Suprapubic skin (tissue), 4 donors: ENCODE measurements around the gene ENTREP3. TPM values are rescaled to one million over a fixed set of nuclear protein-coding genes. Genes with fewer than 3 reads are reported as not detected.
A peak's percentile ranks its signal among the peaks of the same experiment; 100 is the strongest.
"Not testable (repeated sequence)": the region's sequence is repeated elsewhere in the genome, so short reads cannot be mapped to it uniquely, and the experiment has no call there.

Experiments
- DNase-seq, 2 donors: peaks; one replicate each; pipeline ENCODE4 v3.0.0-alpha.2; 2019; ENCODE audit warnings: low spot score in 2 of 2
- H3K27ac ChIP-seq: fragments of 200-600 bp; sonication (generic); one replicate; pipeline ENCODE4 v1.5.1; 2019
- H3K27me3 ChIP-seq: fragments of 200-600 bp; sonication (generic); one replicate; pipeline ENCODE4 v1.5.1; 2019
- H3K36me3 ChIP-seq: fragments of 200-600 bp; sonication (generic); one replicate; pipeline ENCODE4 v1.5.1; 2019
- H3K4me1 ChIP-seq: fragments of 200-600 bp; sonication (generic); one replicate; pipeline ENCODE4 v1.5.1; 2019
- H3K4me3 ChIP-seq: fragments of 200-600 bp; sonication (generic); one replicate; pipeline ENCODE4 v1.5.1; 2019; ENCODE audit warnings: mild to moderate bottlenecking
- H3K9me3 ChIP-seq: fragments of 200-600 bp; sonication (generic); one replicate; pipeline ENCODE4 v1.5.1; 2019
- EP300 ChIP-seq: sonication (generic); formaldehyde crosslinking; IDR thresholded peaks from one replicate; pipeline ENCODE4 v1.6.1; 2017; ENCODE audit warnings: antibody characterized with exemption
- POLR2A ChIP-seq, 2 donors: fragments of 450-650 bp; IDR thresholded peaks; one replicate each; pipeline ENCODE4 v1.6.1; 2017; ENCODE audit warnings: antibody characterized with exemption in 2 of 2, mild to moderate bottlenecking in 2 of 2, moderate library complexity in 2 of 2
- POLR2AphosphoS5 ChIP-seq, 3 donors: sonication (generic); formaldehyde crosslinking; IDR thresholded peaks; one replicate each; pipeline ENCODE4 v1.6.1; 2017; ENCODE audit warnings: antibody characterized with exemption in 3 of 3
- WGBS: methylation state at CpG from one replicate; pipeline ENCODE4 v1.1.5; 2018; 5-methylcytosine and 5-hydroxymethylcytosine counted together
- total RNA-seq, 4 donors: library from RNA; depleted of rRNA; stranded (reverse); fragments of >200 nt; gene quantifications; one replicate each; pipeline ENCODE4 v1.1.0, GENCODE V29; 2016
- TF ChIP-seq, protein P1 (sequence below), 2 donors: fragments of 200-600 bp in 1 of 2; fragments of 450-650 bp in 1 of 2; sonication (generic) in 1 of 2; IDR thresholded peaks; one replicate each; pipeline ENCODE4 v1.5.1; 2016 to 2019; ENCODE audit warnings: antibody characterized with exemption in 2 of 2, mild to moderate bottlenecking in 1 of 2, moderate library complexity in 1 of 2

The ENTREP3 gene
- total RNA-seq, 4 donors from 2014 or later, result 23.6 to 32.1 (median 25.7) TPM

- no peaks in the 10 kb centered on the region for H3K27me3 ChIP-seq
- peaks cover 46% of the 10 kb centered on the region for H3K4me1 ChIP-seq
- H3K27ac ChIP-seq, result no peak overlapping the region
- TF ChIP-seq POLR2AphosphoS5 (IDR thresholded peaks at IDR 0.05) (no peak), EP300 (no peak), POLR2A (IDR thresholded peaks at IDR 0.05) (no peak)
- TF ChIP-seq, protein P1, sequence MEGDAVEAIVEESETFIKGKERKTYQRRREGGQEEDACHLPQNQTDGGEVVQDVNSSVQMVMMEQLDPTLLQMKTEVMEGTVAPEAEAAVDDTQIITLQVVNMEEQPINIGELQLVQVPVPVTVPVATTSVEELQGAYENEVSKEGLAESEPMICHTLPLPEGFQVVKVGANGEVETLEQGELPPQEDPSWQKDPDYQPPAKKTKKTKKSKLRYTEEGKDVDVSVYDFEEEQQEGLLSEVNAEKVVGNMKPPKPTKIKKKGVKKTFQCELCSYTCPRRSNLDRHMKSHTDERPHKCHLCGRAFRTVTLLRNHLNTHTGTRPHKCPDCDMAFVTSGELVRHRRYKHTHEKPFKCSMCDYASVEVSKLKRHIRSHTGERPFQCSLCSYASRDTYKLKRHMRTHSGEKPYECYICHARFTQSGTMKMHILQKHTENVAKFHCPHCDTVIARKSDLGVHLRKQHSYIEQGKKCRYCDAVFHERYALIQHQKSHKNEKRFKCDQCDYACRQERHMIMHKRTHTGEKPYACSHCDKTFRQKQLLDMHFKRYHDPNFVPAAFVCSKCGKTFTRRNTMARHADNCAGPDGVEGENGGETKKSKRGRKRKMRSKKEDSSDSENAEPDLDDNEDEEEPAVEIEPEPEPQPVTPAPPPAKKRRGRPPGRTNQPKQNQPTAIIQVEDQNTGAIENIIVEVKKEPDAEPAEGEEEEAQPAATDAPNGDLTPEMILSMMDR (IDR thresholded peaks at IDR 0.05), result no peak
- WGBS, result 73% methylated on average over 3 of the region's 3 CpGs
- peak overlapping the region; percentile 64 for H3K4me3 ChIP-seq
- H3K36me3 ChIP-seq, result peaks cover 10% of the 10 kb centered on the region
- H3K9me3 ChIP-seq, result no peaks in the 10 kb centered on the region
- DNase-seq, result no peak
Observed at GRCh38 chr1:155242805-155243358, 12.4 kb downstream of the ENTREP3 start.

GRCh38 chr1:155241841-155242264, 13.4 kb downstream of the ENTREP3 start:
- H3K27ac ChIP-seq, result no peak overlapping the region
- H3K4me1 ChIP-seq, result peaks cover 46% of the 10 kb centered on the region

DNA sequence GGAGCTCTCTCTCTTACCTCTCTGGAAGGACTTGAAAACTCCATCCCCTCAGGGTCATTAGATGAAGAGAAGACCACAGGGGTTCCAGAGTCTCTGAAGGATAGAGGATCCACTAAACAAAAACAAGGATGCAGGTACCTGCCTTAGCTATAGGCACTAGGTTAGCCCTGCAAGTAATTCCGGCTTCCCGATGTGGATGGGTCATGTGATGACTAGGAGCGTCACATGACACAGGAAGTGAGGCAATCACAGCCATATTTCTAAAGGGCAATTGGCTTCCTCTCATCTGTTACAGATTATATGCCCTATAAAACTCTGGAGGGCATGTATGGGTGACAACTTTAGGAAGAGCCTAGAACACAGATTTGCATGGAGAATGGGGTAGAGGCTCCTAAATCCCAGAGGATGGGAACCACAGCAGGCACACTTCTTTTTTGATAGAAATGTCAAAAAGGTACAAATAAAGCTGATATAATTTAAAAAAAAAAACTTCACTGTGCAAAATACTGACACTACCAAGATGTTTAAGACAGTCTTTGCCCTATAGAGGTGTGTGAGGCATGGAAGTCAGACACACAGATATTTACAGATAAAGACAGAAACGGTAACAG, 14.1 kb downstream of the ENTREP3 start:
- Histone ChIP-seq H3K27ac (no peak overlapping the region), H3K4me1 (peaks cover 46% of the 10 kb centered on the region), H3K9me3 (no peaks in the 10 kb centered on the region), H3K36me3 (peaks cover 20% of the 10 kb centered on the region), H3K4me3 (peak overlapping the region; percentile 42), H3K27me3 (no peaks in the 10 kb centered on the region)
- peak; percentile 83 to 90 for DNase-seq
- WGBS, result 14% methylated on average over 4 of the region's 4 CpGs
- TF ChIP-seq EP300 (no peak), POLR2A (IDR thresholded peaks at IDR 0.05) (no peak), POLR2AphosphoS5 (IDR thresholded peaks at IDR 0.05) (peak; percentile 65 to 85 (median 72))

More at GRCh38 chr1:155241841-155242264, 13.4 kb downstream of the ENTREP3 start:
- DNase-seq, result no peak
- TF ChIP-seq POLR2A (IDR thresholded peaks at IDR 0.05) (no peak), EP300 (no peak), POLR2AphosphoS5 (IDR thresholded peaks at IDR 0.05) (no peak)
- TF ChIP-seq, protein P1 (IDR thresholded peaks at IDR 0.05), result no peak
- Histone ChIP-seq H3K4me3 (no peak overlapping the region), H3K9me3 (no peaks in the 10 kb centered on the region), H3K27me3 (no peaks in the 10 kb centered on the region), H3K36me3 (peaks cover 13% of the 10 kb centered on the region)
- WGBS, result 49% methylated on average over 4 of the region's 4 CpGs

GRCh38 chr1:155236451-155236850, 18.8 kb downstream of the ENTREP3 start:
- Histone ChIP-seq H3K4me3 (no peak overlapping the region), H3K36me3 (peaks cover 23% of the 10 kb centered on the region), H3K9me3 (no peaks in the 10 kb centered on the region), H3K4me1 (peaks cover 27% of the 10 kb centered on the region), H3K27ac (no peak overlapping the region), H3K27me3 (no peaks in the 10 kb centered on the region)
- TF ChIP-seq, protein P1 (IDR thresholded peaks at IDR 0.05), result no peak
- TF ChIP-seq POLR2A (IDR thresholded peaks at IDR 0.05) (no peak), POLR2AphosphoS5 (IDR thresholded peaks at IDR 0.05) (no peak), EP300 (no peak)
- WGBS, result 74% methylated on average over 5 of the region's 5 CpGs
- DNase-seq, result no peak

- not testable (repeated sequence) for H3K27ac ChIP-seq
- 93% methylated on average over 3 of the region's 9 CpGs for WGBS
Observed at GRCh38 chr1:155235375-155235774, 19.9 kb downstream of the ENTREP3 start.

GRCh38 chr1:155233502-155233901, 21.8 kb downstream of the ENTREP3 start:
- H3K9me3 ChIP-seq, H3K27me3 ChIP-seq, H3K27ac ChIP-seq, H3K4me1 ChIP-seq, DNase-seq, H3K4me3 ChIP-seq: not testable (repeated sequence)
- peaks cover 23% of the 10 kb centered on the region for H3K36me3 ChIP-seq
- WGBS, result no CpG with 5 or more reads among the region's 5 CpGs

More at GRCh38 chr1:155235375-155235774, 19.9 kb downstream of the ENTREP3 start:
- not testable (repeated sequence) for H3K9me3 ChIP-seq, H3K4me3 ChIP-seq, DNase-seq, H3K27me3 ChIP-seq
- peaks cover 23% of the 10 kb centered on the region for H3K36me3 ChIP-seq
- peaks cover 19% of the 10 kb centered on the region for H3K4me1 ChIP-seq

DNA sequence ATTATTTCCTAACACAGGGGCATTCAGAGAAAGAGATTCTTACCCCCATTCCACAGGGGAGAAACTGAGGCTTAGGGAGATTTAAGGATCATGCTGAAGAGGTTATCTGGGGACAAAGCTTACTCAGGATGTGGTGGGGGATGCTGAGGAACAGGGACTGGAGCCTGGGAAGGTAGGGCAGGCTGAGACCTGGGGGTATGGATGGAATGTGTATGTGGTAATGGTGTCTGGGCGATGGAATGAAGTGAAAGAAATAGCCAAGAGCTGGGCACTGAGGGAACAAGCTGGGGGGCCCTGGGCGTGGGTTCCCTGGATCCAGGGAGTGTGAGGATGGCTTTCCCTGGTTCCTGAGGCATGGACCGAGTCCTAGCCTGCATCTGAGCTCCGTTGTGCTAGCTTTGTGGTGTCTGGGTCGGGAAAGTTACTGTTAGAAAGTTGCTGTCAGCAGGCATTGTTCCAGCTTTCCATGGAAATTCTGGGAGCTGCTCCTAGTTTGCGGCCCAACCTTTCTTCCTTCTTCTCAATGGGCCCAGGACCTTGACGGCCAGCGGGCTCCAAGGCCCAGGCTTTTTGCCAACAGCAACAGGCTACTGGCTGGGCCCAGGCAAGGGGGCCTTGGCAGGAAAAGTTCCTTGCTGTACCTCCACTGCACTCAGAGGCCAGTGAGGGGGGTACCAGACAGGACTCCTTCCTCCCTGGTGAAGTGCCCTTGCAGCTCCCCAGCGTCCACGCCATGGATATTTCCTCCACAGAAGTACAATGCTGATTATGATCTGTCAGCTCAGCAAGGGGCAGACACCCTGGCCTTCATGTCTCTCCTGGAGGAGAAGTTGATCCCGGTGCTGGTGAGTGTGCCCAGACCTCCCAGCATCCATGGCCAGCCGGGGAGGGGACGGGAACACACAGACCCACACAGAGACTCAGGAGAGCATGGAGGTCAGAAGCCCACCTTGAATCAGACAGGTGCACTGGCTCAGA, 23.0 kb downstream of the ENTREP3 start:
- 54% methylated on average over 8 of the region's 13 CpGs for WGBS
- not testable (repeated sequence) for H3K9me3 ChIP-seq, H3K27ac ChIP-seq, H3K4me3 ChIP-seq, H3K27me3 ChIP-seq, DNase-seq
- peaks cover 14% of the 10 kb centered on the region for H3K36me3 ChIP-seq
- peaks cover 14% of the 10 kb centered on the region for H3K4me1 ChIP-seq

- 56% methylated on average over 3 of the region's 3 CpGs for WGBS
- not testable (repeated sequence) for H3K9me3 ChIP-seq, H3K27ac ChIP-seq, DNase-seq, H3K27me3 ChIP-seq, H3K4me3 ChIP-seq, H3K36me3 ChIP-seq
- H3K4me1 ChIP-seq, result peaks cover 21% of the 10 kb centered on the region
Observed at GRCh38 chr1:155231302-155231701, 24.0 kb downstream of the ENTREP3 start.
